LHCN-M2 (cell line): ENCODE measurements around the gene PIWIL1. TPM values are rescaled to one million over a fixed set of nuclear protein-coding genes. Genes with fewer than 3 reads are reported as not detected.

Experiments used
- total RNA-seq: library from RNA; depleted of rRNA; stranded (reverse); fragments of >200 nt; gene quantifications from 2 replicates; pipeline ENCODE4 v1.2.3, GENCODE V29; 2014; rRNA removed

PIWIL1 gene
- total RNA-seq, 1 experiment from 2014 or later, result not detected

Other genes with a start within 250 kb of the PIWIL1 start
- gene FZD10, start 175.4 kb upstream of the PIWIL1 start, total RNA-seq, result not detected in 2 replicates